Colonic mucosa (tissue), 4 donors: ENCODE data around the gene CIAO3. TPM values are rescaled to one million over a fixed set of nuclear protein-coding genes. Genes with fewer than 3 reads are reported as not detected.

Experiments
- DNase-seq: peaks from one replicate; pipeline ENCODE4 v3.0.0-alpha.2; 2020
- H3K27ac ChIP-seq: fragments of 200-600 bp; one replicate; pipeline ENCODE4 v1.8.0; 2021
- H3K27me3 ChIP-seq: fragments of 200-600 bp; one replicate; pipeline ENCODE4 v1.8.0; 2021
- H3K36me3 ChIP-seq: fragments of 200-600 bp; one replicate; pipeline ENCODE4 v1.8.0; 2021
- H3K4me1 ChIP-seq: fragments of 200-600 bp; one replicate; pipeline ENCODE4 v1.8.0; 2021; ENCODE audit warnings: mild to moderate bottlenecking
- H3K4me3 ChIP-seq: fragments of 200-600 bp; one replicate; pipeline ENCODE4 v1.8.0; 2021
- H3K9ac ChIP-seq, 2 donors: one replicate each; pipeline ENCODE4 v1.7.0; 2013; ENCODE audit warnings: control low read depth in 2 of 2, low read depth in 2 of 2, low read length in 2 of 2
- H3K9me3 ChIP-seq: fragments of 200-600 bp; one replicate; pipeline ENCODE4 v1.8.0; 2021
- CTCF ChIP-seq: fragments of 200-600 bp; IDR thresholded peaks from one replicate; pipeline ENCODE4 v1.8.0; 2022; ENCODE audit warnings: antibody characterized with exemption, mild to moderate bottlenecking
- intact Hi-C: fragments of 100-400 bp; cut with DNase I; formaldehyde crosslinking; loops from one replicate; pipeline ENCODE4 v1.14.1; 2022
- microRNA-seq: library from miRNA; unstranded; fragments of <30 nt; microRNA quantifications from one replicate; pipeline ENCODE4, GENCODE V29; 2019
- total RNA-seq, 2 donors: library from RNA; stranded (reverse); fragmentation: NEBNext Ultra II Directional in 1 of 2; extraction: Animal tissue kit (Norgen Biotek cat#: 25700) in 1 of 2; gene quantifications; one replicate each; pipeline ENCODE4 v1.2.1, GENCODE V29; 2021
- donor health status: healthy.
- donor health status: DM: no; HTN: no; CAD: no.
- donor health status: DM: no; HTN: no; CAD: no.

Gene CIAO3
- total RNA-seq, 2 donors from 2014 or later = 29.2 to 62.1 TPM

- H3K9ac ChIP-seq = peak overlapping the region; percentile 77 to 85
- H3K4me3 ChIP-seq = peak overlapping the region; percentile 71
- no peak for TF ChIP-seq CTCF
- H3K36me3 ChIP-seq = peaks cover 6% of the 10 kb centered on the region
- peaks cover 38% of the 10 kb centered on the region for H3K4me1 ChIP-seq
- H3K9me3 ChIP-seq = no peaks in the 10 kb centered on the region
- DNase-seq = peak; percentile 70
- peak overlapping the region; percentile 90 for H3K27ac ChIP-seq
- no peaks in the 10 kb centered on the region for H3K27me3 ChIP-seq
- intact Hi-C loops = no loop called here
Observed at GRCh38 chr16:680967-681745, 59.6 kb downstream of the CIAO3 start.

GRCh38 chr16:680625-680945, 60.2 kb downstream of the CIAO3 start:
- peaks cover 41% of the 10 kb centered on the region for H3K4me1 ChIP-seq

GRCh38 chr16:679814-680624, 60.8 kb downstream of the CIAO3 start, which contains the start of gene STUB1:
TSS of gene STUB1 (plus strand) at chr16:680410. CDS start at chr16:680526, 116 bp downstream.
- H3K36me3 ChIP-seq = peaks cover 6% of the 10 kb centered on the region
- peak within 1 kb of the TSS; percentile 71 for H3K4me3 ChIP-seq
- DNase-seq = peak; percentile 90
- peak within 1 kb of the TSS; percentile 77 to 85 for H3K9ac ChIP-seq
- no peak for TF ChIP-seq CTCF
- H3K27ac ChIP-seq = peak within 1 kb of the TSS; percentile 90
- H3K4me1 ChIP-seq = peaks cover 41% of the 10 kb centered on the region
- no peaks in the 10 kb centered on the region for H3K9me3 ChIP-seq
- intact Hi-C loops = no loop called here
- no peaks in the 10 kb centered on the region for H3K27me3 ChIP-seq

More at GRCh38 chr16:680625-680945, 60.2 kb downstream of the CIAO3 start:
- peak overlapping the region; percentile 71 for H3K4me3 ChIP-seq
- H3K36me3 ChIP-seq = peaks cover 6% of the 10 kb centered on the region
- H3K27me3 ChIP-seq = no peaks in the 10 kb centered on the region
- intact Hi-C loops = no loop called here
- H3K27ac ChIP-seq = peak overlapping the region; percentile 90
- no peaks in the 10 kb centered on the region for H3K9me3 ChIP-seq
- peak overlapping the region; percentile 77 to 85 for H3K9ac ChIP-seq
- no peak for TF ChIP-seq CTCF
- no peak for DNase-seq

Small RNA genes lying within 50 kb of the gene (microRNA-seq; reads per million reads assigned to microRNA genes)
- not detected for gene MIR662

Other genes starting within 250 kb of the CIAO3 start
- 100 to 1,000 TPM in 1 of 2 donors, 10 to 100 TPM in 1; 74.6 to 139 TPM for gene CAPN15, start 213.3 kb downstream of the CIAO3 start, total RNA-seq
- not detected for gene PRR35, start 180.6 kb downstream of the CIAO3 start, total RNA-seq
- under 1 TPM; 0.32 to 0.35 TPM for gene NHLRC4, start 174.0 kb downstream of the CIAO3 start, total RNA-seq
- 10 to 100 TPM; 25.6 to 59.3 TPM for gene PIGQ, start 171.0 kb downstream of the CIAO3 start, total RNA-seq
- 10 to 100 TPM; 34.9 to 38.5 TPM for gene RAB40C, start 150.9 kb downstream of the CIAO3 start, total RNA-seq
- 1 to 10 TPM in 1 of 2 donors, under 1 TPM in 1; 0.80 to 1.1 TPM for gene WFIKKN1, start 110.0 kb downstream of the CIAO3 start, total RNA-seq
- gene METTL26, start 104.7 kb downstream of the CIAO3 start, total RNA-seq = 100 to 1,000 TPM in 1 of 2 donors, 10 to 100 TPM in 1; 43.7 to 102 TPM
- 100 to 1,000 TPM; 132 to 158 TPM for gene MCRIP2, start 99.2 kb downstream of the CIAO3 start, total RNA-seq
- gene WDR90, start 91.6 kb downstream of the CIAO3 start, total RNA-seq = 100 to 1,000 TPM in 1 of 2 donors, 10 to 100 TPM in 1; 25.1 to 122 TPM
- 100 to 1,000 TPM; 112 to 182 TPM for gene RHOT2, start 72.9 kb downstream of the CIAO3 start, total RNA-seq
- 1 to 10 TPM; 4.0 to 5.7 TPM for gene RHBDL1, start 65.3 kb downstream of the CIAO3 start, total RNA-seq
- gene STUB1, start 60.6 kb downstream of the CIAO3 start, total RNA-seq = 100 to 1,000 TPM in 1 of 2 donors, 10 to 100 TPM in 1; 96.7 to 159 TPM
- gene JMJD8, start 56.7 kb downstream of the CIAO3 start, total RNA-seq = 10 to 100 TPM; 40.7 to 72.1 TPM
- gene WDR24, start 50.6 kb downstream of the CIAO3 start, total RNA-seq = 10 to 100 TPM in 1 of 2 donors, 1 to 10 TPM in 1; 8.5 to 18.8 TPM
- 1 to 10 TPM; 2.0 to 2.2 TPM for gene FBXL16, start 35.2 kb downstream of the CIAO3 start, total RNA-seq
- gene METRN, start 25.9 kb downstream of the CIAO3 start, total RNA-seq = 10 to 100 TPM; 23.3 to 50.0 TPM
- 10 to 100 TPM; 42.1 to 83.1 TPM for gene ANTKMT, start 19.9 kb downstream of the CIAO3 start, total RNA-seq
- gene CCDC78, start 14.6 kb downstream of the CIAO3 start, total RNA-seq = 1 to 10 TPM in 1 of 2 donors, under 1 TPM in 1; 0.37 to 3.7 TPM
- 10 to 100 TPM in 1 of 2 donors, 1 to 10 TPM in 1; 2.6 to 13.0 TPM for gene HAGHL, start 13.9 kb downstream of the CIAO3 start, total RNA-seq
- 1 to 10 TPM; 1.4 to 1.8 TPM for gene MSLN, start 19.7 kb upstream of the CIAO3 start, total RNA-seq
- 10 to 100 TPM; 17.3 to 35.6 TPM for gene RPUSD1, start 47.4 kb upstream of the CIAO3 start, total RNA-seq
- gene CHTF18, start 47.6 kb upstream of the CIAO3 start, total RNA-seq = 100 to 1,000 TPM in 1 of 2 donors, 10 to 100 TPM in 1; 16.5 to 111 TPM
- under 1 TPM in 1 of 2 donors, not detected in 1; 0.24 TPM for gene GNG13, start 59.7 kb upstream of the CIAO3 start, total RNA-seq
- 10 to 100 TPM in 1 of 2 donors, 1 to 10 TPM in 1; 8.4 to 12.8 TPM for gene LMF1, start 230.0 kb upstream of the CIAO3 start, total RNA-seq
- gene SOX8, start 240.8 kb upstream of the CIAO3 start, total RNA-seq = under 1 TPM; 0.20 to 0.61 TPM